HEK293 (cell line): ENCODE data around the gene PDGFB.

Experiments
- FEZF1 ChIP-seq: fragments of 450-650 bp; formaldehyde crosslinking; IDR thresholded peaks from 2 replicates; pipeline ENCODE4 v1.5.1; 2016; ENCODE audit warnings: missing biosample characterization, missing genetic modification characterization
- ZBTB21 ChIP-seq: fragments of 450-650 bp; formaldehyde crosslinking; IDR thresholded peaks from 2 replicates; pipeline ENCODE4 v1.5.1; 2017; ENCODE audit warnings: missing biosample characterization, missing genetic modification characterization
- ZNF112 ChIP-seq: fragments of 450-650 bp; formaldehyde crosslinking; IDR thresholded peaks from 2 replicates; pipeline ENCODE4 v1.5.0; 2017; ENCODE audit warnings: missing biosample characterization, missing genetic modification characterization
- ZNF19 ChIP-seq: fragments of 450-650 bp; formaldehyde crosslinking; IDR thresholded peaks from 2 replicates; pipeline ENCODE4; 2016; ENCODE audit warnings: missing biosample characterization, missing genetic modification characterization, low read depth
- ZNF214 ChIP-seq: fragments of 450-650 bp; formaldehyde crosslinking; IDR thresholded peaks from 2 replicates; pipeline ENCODE4 v1.5.1; 2017; ENCODE audit warnings: missing biosample characterization, mild to moderate bottlenecking, missing genetic modification characterization, borderline replicate concordance
- ZNF248 ChIP-seq: fragments of 450-650 bp; formaldehyde crosslinking; IDR thresholded peaks from 2 replicates; pipeline ENCODE4 v1.5.1; 2017; ENCODE audit warnings: missing biosample characterization, missing genetic modification characterization
- ZNF274 ChIP-seq, 2 experiments: fragments of 200-500 bp in 1 of 2; fragments of 450-650 bp in 1 of 2; sonication (Bioruptor generic) in 1 of 2; formaldehyde crosslinking in 1 of 2; IDR thresholded peaks; 2 replicates each; pipeline versions ENCODE4 v1.5.1 to v1.6.1; 2014 to 2016; ENCODE audit warnings: borderline replicate concordance in 1 of 2, inconsistent platforms in 1 of 2, low read length in 1 of 2, missing biosample characterization in 1 of 2, missing genetic modification characterization in 1 of 2
- ZNF280D ChIP-seq: fragments of 450-650 bp; formaldehyde crosslinking; IDR thresholded peaks from 2 replicates; pipeline ENCODE4 v1.5.1; 2016; ENCODE audit warnings: missing biosample characterization, missing genetic modification characterization
- ZNF366 ChIP-seq: fragments of 450-650 bp; formaldehyde crosslinking; conservative IDR thresholded peaks from 2 replicates; pipeline ENCODE4 v1.5.1; 2016; ENCODE audit warnings: missing biosample characterization, missing genetic modification characterization
- ZNF37A ChIP-seq: fragments of 450-650 bp; IDR thresholded peaks from 2 replicates; pipeline ENCODE4 v1.5.1; 2018; ENCODE audit warnings: missing biosample characterization, missing genetic modification characterization
- ZNF404 ChIP-seq: fragments of 450-650 bp; formaldehyde crosslinking; IDR thresholded peaks from 2 replicates; pipeline ENCODE4 v1.5.1; 2017; ENCODE audit warnings: missing biosample characterization, missing genetic modification characterization
- ZNF510 ChIP-seq: fragments of 450-650 bp; formaldehyde crosslinking; IDR thresholded peaks from 2 replicates; pipeline ENCODE4 v1.5.1; 2018; ENCODE audit warnings: mild to moderate bottlenecking, missing genetic modification characterization, missing biosample characterization; ENCODE audit not compliant: insufficient replicate concordance
- ZNF514 ChIP-seq: fragments of 450-650 bp; formaldehyde crosslinking; IDR thresholded peaks from 2 replicates; pipeline ENCODE4 v1.5.1; 2016; ENCODE audit warnings: missing biosample characterization, missing genetic modification characterization
- ZNF518A ChIP-seq: fragments of 450-650 bp; formaldehyde crosslinking; conservative IDR thresholded peaks from 2 replicates; pipeline ENCODE4 v1.5.1; 2016; ENCODE audit warnings: low read depth, missing biosample characterization, missing genetic modification characterization
- ZNF596 ChIP-seq: fragments of 450-650 bp; IDR thresholded peaks from 2 replicates; pipeline ENCODE4 v1.5.0; 2018; ENCODE audit warnings: missing biosample characterization, mild to moderate bottlenecking, missing genetic modification characterization, moderate library complexity
- ZNF621 ChIP-seq: fragments of 450-650 bp; formaldehyde crosslinking; IDR thresholded peaks from 2 replicates; pipeline ENCODE4 v1.5.1; 2017; ENCODE audit warnings: missing biosample characterization, missing genetic modification characterization
- ZNF626 ChIP-seq: fragments of 450-650 bp; sonication (Bioruptor Pico); formaldehyde crosslinking; IDR thresholded peaks from 2 replicates; pipeline ENCODE4 v1.5.1; 2018; ENCODE audit warnings: missing biosample characterization, missing genetic modification characterization, inconsistent platforms
- ZNF664 ChIP-seq: fragments of 450-650 bp; formaldehyde crosslinking; IDR thresholded peaks from 2 replicates; pipeline ENCODE4 v1.5.1; 2016; ENCODE audit warnings: missing biosample characterization, missing genetic modification characterization
- ZNF707 ChIP-seq: fragments of 450-650 bp; formaldehyde crosslinking; IDR thresholded peaks from 2 replicates; pipeline ENCODE4 v1.5.1; 2016; ENCODE audit warnings: missing biosample characterization, missing genetic modification characterization
- ZNF785 ChIP-seq: fragments of 450-650 bp; formaldehyde crosslinking; IDR thresholded peaks from 2 replicates; pipeline ENCODE4 v1.5.1; 2016; ENCODE audit warnings: missing biosample characterization, missing genetic modification characterization
- ZSCAN30 ChIP-seq: fragments of 450-650 bp; IDR thresholded peaks from 2 replicates; pipeline ENCODE4 v1.5.1; 2018; ENCODE audit warnings: missing biosample characterization, mild to moderate bottlenecking, missing genetic modification characterization, moderate library complexity
- ZXDB ChIP-seq: fragments of 450-650 bp; formaldehyde crosslinking; IDR thresholded peaks from 2 replicates; pipeline ENCODE4 v1.5.1; 2016; ENCODE audit warnings: missing biosample characterization, missing genetic modification characterization
- TF ChIP-seq, protein P1 (sequence below): fragments of 450-650 bp; formaldehyde crosslinking; IDR thresholded peaks from 2 replicates; pipeline ENCODE4 v1.5.1; 2016; ENCODE audit warnings: missing biosample characterization, missing genetic modification characterization
- TF ChIP-seq, protein P2 (sequence below): fragments of 450-650 bp; formaldehyde crosslinking; IDR thresholded peaks from 2 replicates; pipeline ENCODE4 v1.5.1; 2016; ENCODE audit warnings: missing biosample characterization, missing genetic modification characterization, low read depth
- TF ChIP-seq, protein P3 (sequence below): fragments of 450-650 bp; formaldehyde crosslinking; IDR thresholded peaks from 2 replicates; pipeline ENCODE4 v1.5.1; 2016; ENCODE audit warnings: missing biosample characterization, missing genetic modification characterization

The PDGFB gene

DNA sequence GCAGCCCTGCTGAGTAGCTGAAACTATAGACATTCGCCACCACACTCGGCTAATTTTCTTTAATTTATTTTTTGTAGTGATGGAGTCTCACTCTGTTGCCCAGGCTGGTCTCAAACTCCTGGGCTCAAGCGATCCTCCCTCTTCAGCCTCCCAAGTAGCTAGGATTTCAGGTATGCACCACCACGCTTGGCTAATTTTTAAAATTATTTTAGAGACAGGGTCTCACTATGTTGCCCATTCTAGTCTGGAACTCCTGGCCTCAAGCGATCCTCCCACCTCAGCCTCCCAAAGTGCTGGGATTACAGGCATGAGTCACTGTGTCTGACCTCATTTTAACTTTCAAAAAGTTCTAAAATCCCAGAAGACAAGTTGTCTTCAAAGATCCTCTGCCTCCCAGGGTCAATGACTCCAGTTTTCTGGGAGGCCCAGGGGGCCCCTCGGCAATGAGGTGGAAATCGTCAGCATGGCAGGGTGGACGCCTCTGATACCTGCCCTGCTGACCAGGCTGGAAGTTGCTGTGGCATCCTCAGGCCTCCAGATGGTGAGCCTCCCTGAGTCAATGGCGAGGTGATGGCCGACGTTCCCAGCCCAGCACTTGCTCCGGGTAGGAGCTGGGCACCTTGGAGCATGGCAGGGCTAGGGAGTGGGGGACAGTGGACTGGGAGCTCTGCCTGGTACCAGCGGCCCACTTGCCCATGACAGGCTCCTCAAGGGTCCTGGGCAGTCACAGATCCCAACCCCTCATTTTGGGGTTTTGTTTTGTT is 43.5 kb upstream of the PDGFB start (continued):
- TF ChIP-seq, protein P1, sequence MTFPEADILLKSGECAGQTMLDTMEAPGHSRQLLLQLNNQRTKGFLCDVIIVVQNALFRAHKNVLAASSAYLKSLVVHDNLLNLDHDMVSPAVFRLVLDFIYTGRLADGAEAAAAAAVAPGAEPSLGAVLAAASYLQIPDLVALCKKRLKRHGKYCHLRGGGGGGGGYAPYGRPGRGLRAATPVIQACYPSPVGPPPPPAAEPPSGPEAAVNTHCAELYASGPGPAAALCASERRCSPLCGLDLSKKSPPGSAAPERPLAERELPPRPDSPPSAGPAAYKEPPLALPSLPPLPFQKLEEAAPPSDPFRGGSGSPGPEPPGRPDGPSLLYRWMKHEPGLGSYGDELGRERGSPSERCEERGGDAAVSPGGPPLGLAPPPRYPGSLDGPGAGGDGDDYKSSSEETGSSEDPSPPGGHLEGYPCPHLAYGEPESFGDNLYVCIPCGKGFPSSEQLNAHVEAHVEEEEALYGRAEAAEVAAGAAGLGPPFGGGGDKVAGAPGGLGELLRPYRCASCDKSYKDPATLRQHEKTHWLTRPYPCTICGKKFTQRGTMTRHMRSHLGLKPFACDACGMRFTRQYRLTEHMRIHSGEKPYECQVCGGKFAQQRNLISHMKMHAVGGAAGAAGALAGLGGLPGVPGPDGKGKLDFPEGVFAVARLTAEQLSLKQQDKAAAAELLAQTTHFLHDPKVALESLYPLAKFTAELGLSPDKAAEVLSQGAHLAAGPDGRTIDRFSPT (tag by site-specific recombination) = peak; percentile 61; the same call in 1 of the 2 replicates
- TF ChIP-seq ZNF518A (tag by site-specific recombination) = no peak
- no peak for TF ChIP-seq ZNF596
- no peak for TF ChIP-seq ZNF112
- TF ChIP-seq ZNF514 = no peak
- no peak for TF ChIP-seq ZNF214
- no peak for TF ChIP-seq ZNF19 (tag by site-specific recombination)
- TF ChIP-seq ZNF366 = peak; percentile 20; the same call in 1 of the 2 replicates
- TF ChIP-seq ZNF37A (tag by site-specific recombination) = no peak
- TF ChIP-seq, protein P2, sequence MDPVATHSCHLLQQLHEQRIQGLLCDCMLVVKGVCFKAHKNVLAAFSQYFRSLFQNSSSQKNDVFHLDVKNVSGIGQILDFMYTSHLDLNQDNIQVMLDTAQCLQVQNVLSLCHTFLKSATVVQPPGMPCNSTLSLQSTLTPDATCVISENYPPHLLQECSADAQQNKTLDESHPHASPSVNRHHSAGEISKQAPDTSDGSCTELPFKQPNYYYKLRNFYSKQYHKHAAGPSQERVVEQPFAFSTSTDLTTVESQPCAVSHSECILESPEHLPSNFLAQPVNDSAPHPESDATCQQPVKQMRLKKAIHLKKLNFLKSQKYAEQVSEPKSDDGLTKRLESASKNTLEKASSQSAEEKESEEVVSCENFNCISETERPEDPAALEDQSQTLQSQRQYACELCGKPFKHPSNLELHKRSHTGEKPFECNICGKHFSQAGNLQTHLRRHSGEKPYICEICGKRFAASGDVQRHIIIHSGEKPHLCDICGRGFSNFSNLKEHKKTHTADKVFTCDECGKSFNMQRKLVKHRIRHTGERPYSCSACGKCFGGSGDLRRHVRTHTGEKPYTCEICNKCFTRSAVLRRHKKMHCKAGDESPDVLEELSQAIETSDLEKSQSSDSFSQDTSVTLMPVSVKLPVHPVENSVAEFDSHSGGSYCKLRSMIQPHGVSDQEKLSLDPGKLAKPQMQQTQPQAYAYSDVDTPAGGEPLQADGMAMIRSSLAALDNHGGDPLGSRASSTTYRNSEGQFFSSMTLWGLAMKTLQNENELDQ = no peak
- TF ChIP-seq ZNF404 (tag by site-specific recombination) = no peak
- no peak for TF ChIP-seq ZSCAN30
- no peak for TF ChIP-seq ZNF707 (tag by site-specific recombination)
- TF ChIP-seq ZNF626 (tag by site-specific recombination) = no peak
- TF ChIP-seq ZNF785 = no peak
- 0 out of 2 replicates have a peak, but pooled peaks have one; percentile 53 for TF ChIP-seq ZNF280D
- TF ChIP-seq ZNF664 (tag by site-specific recombination) = no peak
- TF ChIP-seq, protein P3, sequence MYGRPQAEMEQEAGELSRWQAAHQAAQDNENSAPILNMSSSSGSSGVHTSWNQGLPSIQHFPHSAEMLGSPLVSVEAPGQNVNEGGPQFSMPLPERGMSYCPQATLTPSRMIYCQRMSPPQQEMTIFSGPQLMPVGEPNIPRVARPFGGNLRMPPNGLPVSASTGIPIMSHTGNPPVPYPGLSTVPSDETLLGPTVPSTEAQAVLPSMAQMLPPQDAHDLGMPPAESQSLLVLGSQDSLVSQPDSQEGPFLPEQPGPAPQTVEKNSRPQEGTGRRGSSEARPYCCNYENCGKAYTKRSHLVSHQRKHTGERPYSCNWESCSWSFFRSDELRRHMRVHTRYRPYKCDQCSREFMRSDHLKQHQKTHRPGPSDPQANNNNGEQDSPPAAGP (tag by site-specific recombination) = no peak; the same call in 1 of the 2 replicates
- no peak for TF ChIP-seq ZXDB (tag by site-specific recombination)
- no peak for TF ChIP-seq ZNF510 (tag by site-specific recombination)
- no peak for TF ChIP-seq ZNF621 (tag by site-specific recombination)
- no peak for TF ChIP-seq ZNF274 (IDR thresholded peaks at IDR 0.05; ENCODE audit: low read length)
- TF ChIP-seq ZNF274 (tag by site-specific recombination; IDR thresholded peaks at IDR 0.05; ENCODE audit: borderline replicate concordance) = no peak
- no peak for TF ChIP-seq FEZF1 (tag by site-specific recombination)
- no peak for TF ChIP-seq ZNF248 (tag by site-specific recombination)
- peak; percentile 20; the same call in 1 of the 2 replicates for TF ChIP-seq ZBTB21 (tag by site-specific recombination)
